ENCODE data around the gene SEMA4C. TPM values are rescaled to one million over a fixed set of nuclear protein-coding genes. Genes with fewer than 3 reads are reported as not detected.
A peak's percentile ranks its signal among the peaks of the same experiment; 100 is the strongest.

SEMA4C gene
- total RNA-seq, 1 experiment from 2014 or later, result 14.2 TPM

DNA sequence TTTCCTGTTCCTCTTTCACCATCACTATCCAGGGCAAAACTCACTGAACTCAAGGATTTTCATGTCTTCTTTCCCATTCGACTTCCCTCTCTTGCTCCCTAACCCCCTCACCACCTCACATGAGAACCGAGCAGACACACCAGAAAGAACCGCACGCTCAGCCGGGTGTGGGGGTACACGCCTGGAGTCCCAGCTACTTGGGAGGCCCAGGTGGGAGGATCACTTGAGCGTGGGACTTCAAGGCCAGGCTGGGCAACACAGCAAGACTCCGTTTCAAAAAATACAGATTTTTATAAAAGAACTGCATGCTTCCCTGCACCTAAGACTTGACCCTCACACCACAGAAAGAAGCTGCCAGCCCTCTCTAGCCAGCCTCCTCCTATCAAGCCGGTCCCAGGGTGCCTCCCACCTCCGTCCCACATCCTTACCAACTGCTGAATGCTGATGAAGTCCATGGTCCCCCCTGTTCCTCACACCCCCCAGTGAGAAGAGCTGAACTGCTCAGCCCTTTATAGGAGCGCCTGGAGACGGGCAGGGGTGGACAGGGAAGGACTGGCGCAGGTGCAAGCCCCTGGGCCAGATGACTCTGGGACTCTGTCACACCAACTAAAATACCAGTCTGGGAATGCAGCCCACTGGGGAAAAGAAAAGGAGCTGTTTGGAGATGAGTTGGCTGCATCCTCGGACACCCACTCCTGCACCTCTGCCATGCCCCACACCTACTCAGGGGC, 26.2 kb downstream of the SEMA4C start, which contains the start of gene ANKRD23:
TSS of gene ANKRD23 (minus strand) at position 484 of the 731 bp plus-strand sequence. CDS start at position 455, 29 bp downstream.
- DNase-seq (ENCODE audit: low read depth), result no peak

DNA sequence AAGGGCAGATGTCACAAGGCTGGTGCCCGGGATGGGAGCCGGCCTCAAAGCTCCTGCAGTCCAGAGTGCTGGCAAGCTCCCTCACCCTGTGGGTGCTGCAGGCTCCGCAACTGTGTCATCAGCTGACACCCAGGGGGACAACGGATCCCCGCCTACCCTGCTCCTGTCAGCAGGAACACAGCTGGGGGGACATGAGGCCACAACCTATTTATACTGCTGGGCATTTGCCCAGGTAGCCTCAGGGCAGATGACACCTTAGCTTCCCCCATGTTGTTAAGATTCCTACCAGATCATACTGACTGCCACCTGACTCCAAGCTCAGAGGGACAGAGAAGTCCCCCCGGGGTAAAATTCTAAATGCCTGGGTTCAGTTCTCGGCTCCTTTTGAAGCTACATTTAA, 27.3 kb downstream of the SEMA4C start:
- peak; percentile 43 for DNase-seq (ENCODE audit: low read depth)

DNA sequence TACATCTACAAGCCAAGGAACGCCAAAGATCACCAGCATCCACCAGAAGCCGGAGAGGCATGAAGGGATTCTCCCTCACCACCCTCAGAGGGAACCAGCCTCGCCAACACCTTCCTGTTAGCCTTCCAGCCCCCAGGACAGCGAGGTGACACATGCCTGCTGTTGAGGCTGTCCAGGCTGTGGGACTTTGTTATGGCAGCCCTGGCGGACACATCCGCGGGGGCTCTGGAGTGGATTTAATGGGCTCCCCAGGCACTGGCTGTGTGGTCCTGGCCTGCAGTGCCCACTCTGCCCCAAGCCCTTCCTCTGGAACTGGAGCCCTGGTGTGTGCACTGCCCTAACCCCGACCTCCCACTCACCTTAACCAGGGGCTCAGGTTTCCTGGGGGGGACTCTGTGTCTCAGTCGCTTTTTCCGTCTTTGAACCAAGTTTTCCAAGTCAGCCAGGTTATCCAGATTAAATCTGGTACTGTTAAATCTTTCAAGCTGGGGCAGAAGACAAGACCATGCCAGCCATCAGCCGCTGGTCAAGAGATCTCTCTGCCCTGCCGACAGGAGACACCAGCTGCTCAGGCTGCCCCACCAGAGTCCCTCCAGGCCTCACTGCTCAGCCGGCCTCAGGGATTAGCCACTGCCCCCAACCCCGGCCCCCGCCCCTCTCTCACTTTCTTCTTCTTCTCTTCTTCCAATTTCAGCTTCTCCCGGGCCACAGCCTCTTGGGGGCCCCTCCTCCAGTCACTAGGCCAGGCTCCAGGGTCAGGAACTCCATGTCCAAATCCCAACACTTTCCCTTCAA, 28.0 kb downstream of the SEMA4C start:
- no peak for DNase-seq (ENCODE audit: low read depth)

DNA sequence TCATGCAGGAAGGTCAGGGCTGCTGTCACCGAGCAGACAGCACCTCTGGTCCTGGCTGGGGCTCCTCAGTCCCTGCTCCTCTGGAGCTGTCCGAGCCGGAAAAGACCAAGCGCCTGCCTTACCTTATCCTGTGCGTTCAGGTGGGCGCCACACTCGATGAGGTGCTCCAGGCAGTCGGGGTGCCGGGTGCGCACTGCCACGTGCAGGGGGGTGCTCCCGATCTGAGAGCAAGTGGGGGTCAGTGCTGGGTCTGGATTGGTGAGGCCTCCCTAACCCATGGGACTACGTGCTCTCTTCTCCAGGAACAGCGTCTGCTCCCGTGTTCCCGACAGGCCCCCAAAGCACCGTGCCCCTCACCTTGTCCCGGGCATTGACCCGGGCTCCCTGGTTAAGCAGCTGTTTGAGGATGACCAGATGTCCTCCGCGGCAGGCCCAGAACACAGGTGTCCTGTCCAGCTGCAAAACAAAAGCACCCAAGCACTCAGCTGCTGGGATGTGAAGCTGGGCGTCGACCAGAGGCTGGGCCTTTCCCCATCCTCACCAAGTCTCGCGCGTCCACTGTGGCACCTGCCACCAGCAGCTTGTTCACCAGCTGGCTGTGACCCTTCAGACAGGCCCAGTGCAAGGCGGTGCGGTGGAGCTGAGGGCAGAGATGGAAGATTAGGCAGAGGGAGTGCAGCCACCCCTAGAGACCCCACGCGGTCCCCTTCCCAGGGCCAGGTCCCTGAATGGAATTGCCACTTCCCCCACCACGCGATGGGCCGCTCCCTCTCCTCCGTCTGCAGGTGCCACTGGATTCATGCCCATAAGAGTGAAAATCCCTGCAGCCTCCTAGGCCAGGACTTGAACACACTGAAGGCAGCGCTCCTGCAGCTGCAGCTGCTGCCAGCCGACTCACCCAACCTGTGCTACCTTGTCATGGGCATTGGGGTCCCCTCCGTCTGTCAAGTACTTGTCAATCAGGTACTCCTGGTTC, 29.7 kb downstream of the SEMA4C start:
- DNase-seq (ENCODE audit: low read depth), result no peak

DNA sequence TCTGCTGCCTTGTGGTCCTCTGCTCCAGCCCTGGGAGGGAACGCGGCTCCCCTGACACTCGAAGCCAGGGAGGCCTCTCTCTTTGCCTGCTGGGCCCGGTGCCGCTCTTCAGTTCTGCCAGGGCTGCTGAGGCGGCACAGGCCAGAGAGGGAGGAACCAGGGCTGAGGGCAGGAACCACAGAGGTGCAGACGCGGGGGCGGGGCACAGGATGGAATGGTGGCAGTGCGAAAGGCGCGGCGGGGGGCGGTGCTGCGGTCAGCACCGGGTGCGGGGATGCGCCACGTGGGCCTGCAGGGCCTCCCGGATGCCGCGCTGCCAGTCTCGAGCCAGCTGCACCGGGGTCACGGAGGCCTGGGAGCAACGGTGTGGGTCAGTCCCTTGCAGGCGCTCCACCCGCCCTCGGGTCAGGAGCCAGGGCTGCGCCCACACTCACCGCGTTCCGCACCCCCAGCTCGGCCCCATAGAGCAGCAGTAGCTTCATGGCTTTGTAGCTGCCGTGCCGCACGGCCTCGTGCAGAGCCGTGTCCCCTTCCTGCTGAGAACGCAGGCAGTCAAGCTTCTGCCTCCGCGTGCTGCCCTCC, 30.5 kb downstream of the SEMA4C start:
- no peak for DNase-seq (ENCODE audit: low read depth)

DNA sequence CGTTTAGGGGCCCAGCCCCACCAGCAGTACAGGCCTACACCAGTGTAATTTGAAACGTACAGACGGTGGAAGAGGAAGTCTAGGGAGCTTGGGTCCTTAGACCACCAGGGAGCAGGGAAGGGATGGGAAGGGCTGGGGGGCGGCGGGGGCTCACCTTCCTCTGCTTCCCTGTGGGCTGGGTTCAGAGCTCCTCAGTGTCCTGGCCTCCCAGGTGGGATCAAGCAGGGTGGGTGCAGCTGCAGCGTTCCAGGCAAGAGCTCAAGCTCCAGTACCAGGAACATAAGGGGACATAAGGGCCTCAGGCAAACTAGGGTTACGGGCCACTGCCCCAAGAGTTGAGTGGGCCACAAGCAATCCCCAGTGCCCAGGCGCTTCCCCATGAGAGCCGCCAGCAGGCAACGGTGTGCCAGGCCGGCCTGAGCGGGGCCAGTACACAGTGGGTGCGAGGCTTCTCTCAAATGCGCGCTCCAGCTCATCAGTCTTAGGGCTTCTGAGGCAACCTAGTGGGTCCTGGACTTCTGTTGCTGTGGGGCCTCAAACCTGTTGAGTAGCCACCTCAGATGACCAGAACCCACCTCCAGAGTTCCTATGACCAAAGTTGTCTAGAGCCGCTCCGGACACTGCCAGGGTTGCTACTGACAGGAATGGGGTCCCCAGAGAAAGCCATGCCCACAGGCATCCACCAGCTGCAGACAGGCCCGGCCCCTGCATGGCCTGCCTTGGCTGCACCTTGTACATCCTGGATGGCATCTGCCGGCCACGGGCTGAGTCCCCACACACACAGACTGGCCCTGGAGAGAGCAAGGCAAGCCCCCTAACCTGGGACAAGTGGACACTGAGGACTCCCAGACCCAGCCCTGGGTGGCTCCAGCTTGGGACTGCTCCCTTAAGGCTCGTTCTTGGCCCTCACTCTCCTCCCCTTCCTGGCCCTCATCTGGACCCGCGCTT, 31.3 kb downstream of the SEMA4C start:
- DNase-seq (ENCODE audit: low read depth), result no peak

DNA sequence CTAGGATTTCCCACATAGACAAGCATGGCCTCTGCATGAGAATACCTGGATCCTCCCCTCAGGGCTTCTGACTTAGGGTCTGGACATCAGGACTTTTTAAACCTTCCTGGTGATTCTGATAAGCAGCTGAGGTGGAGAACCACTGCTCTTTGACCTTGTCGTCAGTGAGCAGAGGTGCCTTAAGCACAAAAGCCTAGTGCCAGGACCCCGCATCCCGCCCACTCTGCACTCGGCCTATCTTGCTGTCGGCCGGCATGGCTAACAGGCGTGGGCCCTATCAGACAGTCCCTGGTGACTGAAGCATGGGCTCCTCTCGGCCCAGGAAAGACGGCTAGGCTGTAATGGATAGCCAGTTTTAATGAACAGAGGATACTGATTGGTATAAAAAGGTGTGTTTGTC, 32.3 kb downstream of the SEMA4C start:
- DNase-seq (ENCODE audit: low read depth), result no peak

DNA sequence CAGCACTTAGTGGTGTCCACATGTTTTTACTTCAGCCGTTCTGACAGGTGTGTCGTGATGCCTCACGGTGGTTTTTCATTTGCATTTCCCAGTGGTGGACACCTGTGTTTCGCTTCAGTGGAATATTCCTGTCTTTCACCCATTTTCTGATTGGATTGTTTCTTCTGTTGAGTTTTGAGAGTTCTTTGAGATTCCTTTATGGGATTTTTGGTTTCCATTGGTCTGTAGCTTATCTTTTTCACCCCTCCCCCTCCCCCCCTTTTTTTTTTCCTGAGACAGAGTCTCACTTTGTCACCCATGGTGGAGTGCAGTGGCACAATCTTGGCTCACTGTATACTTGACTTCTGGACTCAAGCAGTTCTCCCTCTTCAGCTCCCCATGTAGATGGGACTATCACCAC, 34.0 kb downstream of the SEMA4C start:
- no peak for DNase-seq (ENCODE audit: low read depth)

DNA sequence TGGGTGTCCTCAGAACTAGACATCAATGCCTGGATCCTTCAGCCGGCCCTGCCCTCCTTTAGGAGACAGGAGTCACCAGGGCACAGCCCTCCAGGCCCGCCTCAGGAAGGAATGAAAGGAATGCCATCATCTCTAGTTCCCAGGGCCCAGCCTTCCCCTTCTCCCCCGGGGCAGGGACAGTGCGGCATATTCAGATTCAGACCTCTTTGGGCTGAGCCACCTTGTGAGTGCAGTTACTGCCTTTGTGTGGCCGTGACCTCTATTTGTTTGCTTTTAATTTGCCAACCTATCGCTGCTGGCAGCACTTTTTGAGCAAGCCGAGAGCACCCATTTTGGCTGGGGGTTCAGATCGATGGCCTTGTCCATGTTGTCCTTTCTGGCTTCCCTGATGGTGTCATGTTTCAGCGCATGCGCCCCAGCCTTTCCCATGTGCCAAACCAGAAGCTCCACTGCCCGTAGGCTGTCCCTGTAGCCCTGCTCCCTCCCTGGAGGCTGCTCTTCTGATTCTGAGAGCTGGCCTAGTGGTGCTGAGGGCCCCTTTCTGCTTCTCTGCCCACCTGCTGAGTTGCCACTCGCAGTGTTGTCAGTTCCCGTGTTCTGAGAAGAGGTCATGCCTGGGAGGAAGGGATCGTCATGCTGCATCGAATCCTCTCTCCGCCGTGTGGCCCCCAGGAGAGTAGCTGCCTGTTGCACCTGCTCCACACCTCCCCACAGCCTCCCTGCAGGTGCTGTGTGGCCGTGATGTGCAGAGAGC, 36.9 kb downstream of the SEMA4C start:
- DNase-seq (ENCODE audit: low read depth), result peak; percentile 9

DNA sequence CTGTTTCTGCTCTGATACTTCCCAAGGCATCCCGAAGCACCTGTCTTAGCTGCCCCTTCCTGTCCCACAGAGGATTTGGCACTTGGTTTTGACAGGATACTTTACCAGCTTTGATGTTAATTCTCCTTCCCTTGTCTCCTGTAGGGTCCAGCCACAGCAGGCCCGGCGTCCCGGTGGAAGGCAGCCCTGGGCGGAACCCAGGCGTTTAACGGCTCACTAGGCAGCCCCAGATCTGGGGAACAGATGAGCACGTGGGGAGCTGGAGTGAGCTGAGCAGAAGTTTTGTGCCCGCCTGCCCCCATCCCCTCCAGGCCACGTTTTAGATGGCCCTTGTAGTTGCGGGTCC, 37.5 kb downstream of the SEMA4C start:
- no peak for DNase-seq (ENCODE audit: low read depth)

DNA sequence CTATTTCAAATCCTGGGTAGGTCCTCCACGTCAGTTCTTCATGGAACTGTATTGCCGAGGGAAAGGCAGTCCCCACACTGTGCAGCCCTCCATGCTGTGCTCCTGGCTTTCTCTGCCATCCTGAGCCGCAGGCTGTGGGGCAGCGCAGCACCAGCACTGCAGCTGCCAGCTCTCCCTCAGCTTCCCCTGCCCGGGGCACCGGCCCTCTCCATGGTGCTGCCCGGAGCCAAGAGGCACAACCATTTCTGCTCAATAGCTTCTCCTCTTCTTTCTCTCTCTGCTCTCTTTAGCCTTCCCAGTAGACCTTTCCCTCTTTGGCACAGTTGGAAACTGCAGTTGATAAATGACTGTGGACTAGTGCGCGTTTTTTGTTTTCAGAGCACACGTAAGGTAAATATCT, 38.2 kb downstream of the SEMA4C start:
- no peak for DNase-seq (ENCODE audit: low read depth)

DNA sequence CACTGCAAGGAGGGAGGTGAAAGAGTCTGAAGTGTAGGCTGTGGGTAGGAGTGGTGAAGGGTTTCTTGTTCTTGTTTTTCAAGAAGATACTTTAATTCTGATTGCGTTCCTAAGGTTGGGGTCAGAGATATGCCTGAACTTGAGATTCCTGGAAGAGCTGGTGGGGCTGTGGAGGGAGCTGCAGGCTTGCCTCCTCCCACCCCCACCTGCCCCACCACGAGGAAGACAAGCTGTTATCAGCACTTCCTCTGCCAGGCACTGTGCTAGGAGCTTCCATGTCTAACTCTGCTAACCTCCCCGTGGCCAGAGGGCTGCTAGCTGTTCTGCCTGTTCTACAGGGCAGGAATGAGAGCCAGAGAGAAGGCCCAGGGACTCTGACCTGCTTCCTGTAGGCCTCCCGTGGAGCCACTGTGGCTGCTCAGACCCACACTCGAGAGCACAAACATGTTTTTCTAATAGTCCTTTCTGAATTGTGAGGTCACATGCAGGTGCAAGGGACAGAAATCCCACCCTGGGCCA, 39.8 kb downstream of the SEMA4C start:
- DNase-seq (ENCODE audit: low read depth), result no peak

DNA sequence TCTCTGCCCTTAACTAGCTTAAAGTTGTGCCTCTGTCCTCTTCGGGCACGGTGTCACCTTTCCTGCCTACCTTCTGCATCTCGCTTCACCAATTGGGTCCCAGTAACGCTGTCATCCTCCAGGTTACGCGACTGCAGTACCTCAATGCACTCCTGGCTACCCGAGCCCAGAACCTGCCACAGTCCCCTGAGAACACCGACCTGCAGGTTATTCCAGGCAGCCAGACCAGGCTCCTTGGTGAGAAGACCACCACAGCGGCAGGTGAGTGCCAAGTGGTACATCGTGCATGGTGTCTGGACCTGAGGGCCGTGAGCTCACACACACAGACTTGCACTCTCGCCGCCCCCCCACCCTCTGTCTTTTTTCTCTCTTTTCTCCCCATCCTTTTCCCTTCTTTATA, 41.0 kb downstream of the SEMA4C start:
- DNase-seq (ENCODE audit: low read depth), result no peak

DNA sequence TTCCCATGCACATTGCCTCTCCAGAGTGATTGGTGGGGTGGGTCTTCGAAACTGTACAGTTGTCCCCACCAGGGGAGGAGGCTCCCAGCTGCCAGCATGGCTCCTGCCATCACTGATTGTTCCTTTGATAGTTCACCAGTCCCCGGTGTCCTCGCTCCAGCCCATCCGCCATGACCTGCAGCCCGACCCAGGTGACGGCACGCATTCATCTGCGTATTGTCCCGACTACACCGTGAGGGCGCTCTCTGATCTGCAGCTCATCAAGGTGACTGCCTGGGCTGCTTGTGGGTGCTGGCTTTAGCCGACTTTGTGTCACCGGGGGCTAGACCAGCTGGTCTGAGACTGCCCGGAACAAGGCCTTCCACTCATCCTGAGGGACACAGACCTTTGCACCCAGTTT, 41.4 kb downstream of the SEMA4C start:
- DNase-seq (ENCODE audit: low read depth), result no peak

DNA sequence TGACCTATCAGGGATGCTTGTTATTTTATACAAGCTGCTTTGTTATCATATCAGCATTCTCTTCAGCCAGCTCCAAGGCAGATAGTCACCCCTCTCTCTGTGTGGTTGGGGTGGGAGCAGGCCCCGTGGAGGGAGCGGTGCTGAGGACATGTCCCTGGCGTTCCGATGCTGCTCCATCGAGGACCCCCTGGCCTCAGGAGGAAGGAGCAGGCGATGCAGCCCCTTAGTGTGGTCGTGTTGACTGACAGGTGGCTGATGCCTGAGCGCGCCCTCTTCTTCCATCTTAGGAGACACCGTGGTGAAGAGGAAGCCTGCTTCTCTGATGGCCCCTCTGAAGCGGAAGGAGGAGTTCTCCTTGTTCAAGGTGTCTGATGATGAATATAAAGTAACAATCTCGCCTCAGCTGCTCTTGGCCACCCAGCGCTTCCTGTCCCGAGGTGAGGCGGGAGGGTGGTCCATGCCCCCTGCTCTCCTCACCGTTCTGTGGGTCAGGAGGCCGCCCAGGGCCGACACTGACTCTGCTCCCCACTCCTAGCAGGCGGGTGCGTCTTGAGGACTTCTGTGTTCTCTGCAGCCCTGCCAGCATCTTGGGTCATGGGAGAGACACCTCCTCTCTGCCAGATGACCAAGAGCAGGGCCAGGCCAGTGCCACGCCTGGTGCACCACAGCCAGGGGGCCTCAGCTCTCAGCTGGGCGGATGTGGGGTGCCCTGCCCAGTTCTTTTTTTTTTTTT, 43.2 kb downstream of the SEMA4C start:
- DNase-seq (ENCODE audit: low read depth), result no peak

DNA sequence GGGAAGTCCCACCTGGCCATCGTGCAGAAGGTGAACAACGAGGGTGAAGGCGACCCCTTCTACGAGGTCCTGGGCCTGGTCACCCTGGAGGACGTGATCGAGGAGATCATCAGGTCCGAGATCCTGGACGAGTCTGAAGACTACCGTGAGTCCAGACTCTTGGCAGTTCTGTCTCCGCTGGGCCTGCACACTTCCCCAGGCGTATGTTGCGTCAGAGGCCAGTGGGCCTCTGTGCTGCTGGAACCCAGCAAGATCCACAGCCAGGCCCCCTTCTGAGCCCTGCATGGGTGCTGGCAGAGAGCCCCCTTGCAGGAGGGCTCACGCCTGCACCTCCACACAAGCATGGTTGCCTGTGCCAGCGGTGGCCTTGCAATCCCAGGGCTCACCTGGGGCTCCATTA, 44.8 kb downstream of the SEMA4C start:
- no peak for DNase-seq (ENCODE audit: low read depth)

DNA sequence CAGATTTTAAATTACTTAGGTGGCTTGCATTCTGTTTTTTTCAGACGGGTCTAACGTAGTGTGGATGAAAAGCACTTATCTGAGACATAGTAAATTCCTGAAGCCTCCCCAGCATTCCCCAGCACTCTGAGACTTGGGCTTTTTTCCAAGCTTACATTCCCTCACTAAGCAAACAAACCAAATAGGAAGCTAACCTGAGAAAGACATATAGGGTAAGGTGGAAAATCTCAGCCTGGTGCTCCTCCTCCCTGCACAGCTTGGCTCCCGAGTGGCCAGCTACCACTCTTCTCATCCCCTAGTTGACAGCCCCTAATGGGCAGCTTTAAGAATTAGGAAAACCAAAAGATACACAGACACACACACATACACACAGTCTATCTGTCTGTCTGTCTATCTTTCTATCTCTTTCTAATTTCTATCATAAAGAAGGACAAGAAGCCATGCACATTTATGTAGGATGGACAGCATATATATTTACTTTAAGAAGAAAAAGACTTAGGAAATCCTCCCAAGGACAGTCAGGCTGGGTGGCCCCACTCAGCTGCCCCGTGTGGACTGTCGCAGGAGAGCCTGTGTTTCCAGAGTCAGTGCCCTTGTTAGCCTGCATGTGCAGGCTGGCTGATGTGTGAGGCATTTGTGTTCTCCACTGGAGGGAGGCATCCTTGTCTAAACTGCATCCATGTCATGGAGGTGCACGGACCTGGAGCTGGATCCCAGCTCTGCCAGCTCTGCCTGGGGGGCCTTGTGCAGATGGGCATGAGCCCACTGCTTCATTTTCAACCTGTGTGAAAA, 45.6 kb downstream of the SEMA4C start:
- peak; percentile 18 for DNase-seq (ENCODE audit: low read depth)

DNA sequence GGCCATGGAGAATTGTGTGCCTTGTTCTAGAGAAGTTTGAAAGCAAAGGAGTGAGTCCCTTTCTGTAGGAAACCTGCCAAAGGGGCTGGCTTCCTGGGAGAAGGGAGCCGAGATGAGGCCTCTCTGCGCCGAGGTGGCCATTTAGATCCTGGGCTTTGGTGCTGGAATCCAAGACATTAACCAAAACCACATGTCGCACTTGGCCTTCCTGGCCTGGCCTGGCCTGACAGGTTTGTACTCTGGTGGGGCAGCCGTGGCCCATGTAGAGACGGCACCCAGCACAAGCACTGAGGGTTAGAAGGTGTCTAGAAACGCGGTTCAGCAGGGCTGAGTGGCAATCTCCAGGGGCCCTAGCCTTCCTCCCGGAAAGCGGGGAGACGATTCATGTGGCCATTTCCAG, 46.7 kb downstream of the SEMA4C start:
- no peak for DNase-seq (ENCODE audit: low read depth)
